Mesothelial cell of epicardium (in vitro differentiated cells): ENCODE results near the gene HIPK3. TPM values are rescaled to one million over a fixed set of nuclear protein-coding genes. Genes with fewer than 3 reads are reported as not detected.

Experiments used
- DNase-seq, 2 experiments: peaks; one replicate each; pipeline ENCODE4 v3.0.0; 2021; ENCODE audit warnings: low spot score in 2 of 2; ENCODE audit not compliant: unreplicated experiment in 2 of 2
- H3K27ac Mint-ChIP-seq: 2 replicates; pipeline ENCODE4 v1.8.0; 2021; ENCODE audit warnings: mixed read lengths
- H3K27me3 Mint-ChIP-seq: 2 replicates; pipeline ENCODE4 v1.8.0; 2021; ENCODE audit warnings: low read depth, mixed read lengths
- H3K36me3 Mint-ChIP-seq: 2 replicates; pipeline ENCODE4 v1.8.0; 2021; ENCODE audit warnings: mixed read lengths
- H3K4me1 Mint-ChIP-seq: 2 replicates; pipeline ENCODE4 v1.8.0; 2021; ENCODE audit warnings: mixed read lengths
- H3K4me3 Mint-ChIP-seq: 2 replicates; pipeline ENCODE4 v1.8.0; 2021; ENCODE audit warnings: mild to moderate bottlenecking, moderate library complexity, mixed read lengths
- H3K9me3 Mint-ChIP-seq: 2 replicates; pipeline ENCODE4 v1.8.0; 2021; ENCODE audit warnings: mixed read lengths
- CTCF ChIP-seq: fragments of 200-600 bp; sonication (generic); IDR thresholded peaks from one replicate; pipeline ENCODE4 v1.5.0; 2021; ENCODE audit warnings: antibody characterized with exemption; ENCODE audit not compliant: unreplicated experiment
- total RNA-seq: library from RNA; stranded (reverse); gene quantifications from 3 replicates; pipeline ENCODE4 v1.2.1, GENCODE V29; 2021

HIPK3 gene
- total RNA-seq, 1 donor from 2014 or later = 73.3 TPM

DNA sequence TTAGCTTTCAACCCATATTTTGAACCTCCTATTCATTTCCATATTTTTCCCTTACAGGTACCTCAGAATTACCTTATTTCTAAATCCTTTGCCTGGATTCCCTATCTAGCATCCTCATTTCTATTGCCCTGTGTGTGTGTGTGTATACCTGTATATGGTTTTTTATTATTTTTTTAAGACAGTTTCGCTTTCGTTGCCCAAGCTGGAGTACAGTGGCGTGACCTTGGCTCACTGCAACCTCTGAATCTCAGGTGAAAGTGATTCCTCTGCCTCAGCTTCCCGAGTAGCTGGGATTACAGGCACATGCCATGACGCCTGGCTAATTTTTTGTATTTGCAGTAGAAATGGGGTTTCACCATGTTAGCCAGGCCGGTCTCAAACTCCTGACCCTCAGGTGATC, 12.6 kb downstream of the HIPK3 start:
- Mint-ChIP-seq H3K36me3 (no peaks in the 10 kb centered on the region), H3K4me3 (no peak overlapping the region), H3K9me3 (no peaks in the 10 kb centered on the region), H3K27ac (peak overlapping the region; percentile 17), H3K27me3 (no peaks in the 10 kb centered on the region), H3K4me1 (peaks cover 22% of the 10 kb centered on the region)
- DNase-seq = no peak
- TF ChIP-seq CTCF = no peak

DNA sequence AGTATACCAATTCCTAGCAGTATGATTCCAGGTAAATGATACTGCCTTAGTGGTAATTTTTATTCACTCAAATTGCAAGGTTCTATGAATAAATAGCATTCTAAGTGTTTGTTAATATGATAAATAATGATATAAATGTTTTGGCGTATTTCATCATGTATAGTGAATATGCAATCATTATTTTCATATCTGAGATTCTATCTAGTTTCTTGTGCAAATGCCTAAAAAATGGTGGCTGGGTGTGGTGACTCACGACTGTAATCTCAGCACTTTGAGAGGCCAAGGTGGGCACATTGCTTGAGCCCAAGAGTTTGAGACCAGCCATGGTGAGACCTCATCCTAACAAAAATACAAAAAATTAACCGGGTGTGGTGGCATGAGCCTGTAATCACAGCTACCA, 13.9 kb downstream of the HIPK3 start:
- Mint-ChIP-seq H3K9me3 (no peaks in the 10 kb centered on the region), H3K4me3 (no peak overlapping the region), H3K4me1 (peaks cover 19% of the 10 kb centered on the region), H3K36me3 (no peaks in the 10 kb centered on the region), H3K27ac (no peak overlapping the region), H3K27me3 (no peaks in the 10 kb centered on the region)
- DNase-seq = no peak
- no peak for TF ChIP-seq CTCF

DNA sequence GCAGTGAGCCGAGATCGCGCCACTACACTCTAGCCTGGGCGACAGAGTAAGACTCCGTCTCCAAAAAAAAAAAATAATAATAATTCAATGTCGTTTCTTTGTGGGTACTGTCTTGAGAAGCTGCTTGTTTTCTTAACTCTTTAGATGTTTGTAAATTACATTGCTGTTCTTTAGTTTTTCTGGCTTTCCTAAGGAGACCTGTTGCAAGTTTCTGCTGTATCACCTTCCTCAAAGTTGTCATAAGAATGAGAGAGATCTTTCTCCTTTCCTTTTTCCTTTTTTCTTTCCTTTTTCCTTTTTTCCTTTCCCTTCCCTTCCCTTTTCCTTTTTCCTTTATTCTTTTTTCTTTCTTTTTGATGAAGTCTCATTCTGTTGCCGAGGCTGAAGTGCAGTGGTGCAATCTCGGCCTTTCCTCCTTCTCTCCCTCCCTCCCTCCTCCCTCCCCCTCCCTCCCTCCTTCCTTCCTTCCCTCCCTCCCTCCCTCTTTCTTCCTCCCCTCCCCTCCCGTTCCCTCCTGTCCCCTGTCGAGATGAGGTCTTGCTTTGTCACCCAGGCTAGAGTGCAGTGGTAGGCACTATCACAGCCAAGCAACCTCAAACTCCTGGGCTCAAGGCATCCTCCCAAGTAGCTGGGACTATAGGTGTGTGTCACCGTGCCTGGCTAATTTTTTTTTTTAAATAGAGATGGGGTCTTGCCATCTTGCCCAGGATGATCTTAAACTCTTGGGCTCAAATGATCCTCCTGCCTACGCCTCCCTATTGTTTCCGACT, 15.3 kb downstream of the HIPK3 start:
- Mint-ChIP-seq H3K36me3 (no peaks in the 10 kb centered on the region), H3K27me3 (no peaks in the 10 kb centered on the region), H3K4me1 (peaks cover 16% of the 10 kb centered on the region), H3K27ac (no peak overlapping the region), H3K9me3 (no peaks in the 10 kb centered on the region), H3K4me3 (no peak overlapping the region)
- no peak for DNase-seq
- no peak for TF ChIP-seq CTCF

- H3K9me3 Mint-ChIP-seq = peaks cover 3% of the 10 kb centered on the region
- no peak overlapping the region for H3K4me3 Mint-ChIP-seq
- peaks cover 2% of the 10 kb centered on the region for H3K36me3 Mint-ChIP-seq
- no peak overlapping the region for H3K27ac Mint-ChIP-seq
- H3K27me3 Mint-ChIP-seq = no peaks in the 10 kb centered on the region
- DNase-seq = no peak
- no peak for TF ChIP-seq CTCF
- peaks cover 16% of the 10 kb centered on the region for H3K4me1 Mint-ChIP-seq
Measured at GRCh38 chr11:33273656-33274055, 16.5 kb downstream of the HIPK3 start.

- no peak for TF ChIP-seq CTCF
- H3K27me3 Mint-ChIP-seq = no peaks in the 10 kb centered on the region
- no peak overlapping the region for H3K27ac Mint-ChIP-seq
- no peak for DNase-seq
- no peak overlapping the region for H3K4me3 Mint-ChIP-seq
- peaks cover 10% of the 10 kb centered on the region for H3K9me3 Mint-ChIP-seq
- H3K4me1 Mint-ChIP-seq = no peaks in the 10 kb centered on the region
- H3K36me3 Mint-ChIP-seq = peaks cover 9% of the 10 kb centered on the region
Measured at GRCh38 chr11:33280411-33280810, 23.2 kb downstream of the HIPK3 start.

DNA sequence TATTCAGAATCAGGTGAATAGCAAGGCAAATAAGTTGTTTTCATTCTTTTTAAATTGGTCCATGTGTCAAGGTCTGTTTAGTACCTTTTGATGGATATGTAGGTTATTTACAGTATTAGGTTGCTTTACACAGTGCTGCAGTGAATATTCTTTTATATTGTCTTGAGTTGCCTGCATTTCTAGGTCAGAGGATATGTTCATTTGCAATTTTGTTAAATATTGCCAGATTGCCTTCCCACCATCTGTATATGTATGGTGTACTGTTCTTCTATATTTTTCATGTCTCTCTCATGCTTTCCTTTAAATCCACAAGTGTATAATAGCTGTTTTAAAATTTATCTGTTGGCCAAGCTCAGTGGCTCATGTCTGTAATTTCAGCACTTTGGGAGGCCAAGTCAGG, 24.6 kb downstream of the HIPK3 start:
- peaks cover 10% of the 10 kb centered on the region for H3K9me3 Mint-ChIP-seq
- H3K27ac Mint-ChIP-seq = no peak overlapping the region
- no peak for DNase-seq
- no peak overlapping the region for H3K4me3 Mint-ChIP-seq
- peaks cover 15% of the 10 kb centered on the region for H3K36me3 Mint-ChIP-seq
- TF ChIP-seq CTCF = no peak
- H3K4me1 Mint-ChIP-seq = no peaks in the 10 kb centered on the region
- no peaks in the 10 kb centered on the region for H3K27me3 Mint-ChIP-seq
